Limb (tissue), 2 donors: ENCODE results near the gene RXFP4.
"Not testable (repeated sequence)": the region's sequence is repeated elsewhere in the genome, so short reads cannot be mapped to it uniquely, and the experiment has no call there.

Experiments
- DNase-seq, 2 donors: peaks; one replicate each; pipeline ENCODE4 v3.0.0-alpha.2; 2016; ENCODE audit errors: extremely low spot score in 2 of 2

RXFP4 gene

DNA sequence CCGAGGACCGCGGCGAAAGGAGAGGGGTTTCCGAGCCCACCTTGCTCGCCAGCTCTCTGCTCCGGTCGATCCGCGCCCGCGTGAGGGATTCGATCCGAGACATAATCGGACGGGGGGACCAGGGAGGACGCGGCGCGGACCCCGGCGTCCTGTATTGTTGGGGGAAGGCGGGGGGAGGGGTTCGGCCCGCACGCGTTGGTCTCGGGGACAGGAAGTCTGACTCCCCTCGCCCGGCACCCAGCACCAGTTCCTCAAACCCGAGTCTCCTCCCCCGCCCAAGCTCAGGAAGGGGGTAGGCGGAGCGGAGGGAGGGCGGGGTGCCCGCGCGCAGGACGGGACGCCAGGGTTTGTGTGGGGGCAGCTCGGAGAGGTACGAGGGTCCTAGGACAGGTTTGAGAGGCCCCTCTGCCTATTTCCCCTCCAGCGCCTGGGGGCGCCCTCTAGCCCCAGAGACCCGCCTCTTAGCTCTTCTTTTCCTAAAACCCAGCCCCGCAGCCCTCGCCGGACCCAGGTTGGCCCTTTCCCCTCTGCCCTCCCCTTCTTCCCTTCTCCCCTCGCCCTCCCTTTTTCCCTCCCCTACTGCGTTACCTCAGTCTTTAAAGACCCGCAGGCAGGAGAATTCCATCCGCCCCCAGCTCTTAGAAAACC, 37.0 kb downstream of the RXFP4 start, which contains the start of gene ARHGEF2:
Gene ARHGEF2 (minus strand): TSS at position 223 of the 648 bp plus-strand sequence. CDS start 120 bp downstream, at position 103.
- peak; percentile 60 to 87 for DNase-seq

DNA sequence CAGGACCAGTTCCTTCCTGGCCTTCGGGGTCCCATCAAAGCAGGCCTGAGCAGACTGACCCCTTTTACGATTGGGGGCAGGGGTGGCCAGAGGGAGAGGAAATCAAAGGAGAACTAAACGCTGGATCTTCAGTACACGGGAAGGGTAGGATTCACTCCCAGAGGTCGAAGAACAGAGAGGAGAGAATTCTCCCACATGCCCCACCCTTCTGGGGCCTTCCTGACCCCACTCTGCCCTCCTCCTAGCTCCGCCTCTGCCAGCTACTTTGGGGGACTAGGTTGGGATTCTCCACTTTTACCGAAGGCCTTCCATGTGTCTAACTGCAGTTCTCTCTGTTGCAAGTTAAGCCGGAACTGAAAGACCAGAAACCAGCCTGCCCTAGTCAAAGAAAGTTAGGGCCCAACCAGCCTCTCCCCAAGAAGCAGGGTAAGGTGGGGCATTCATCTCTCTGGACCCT, 37.6 kb downstream of the RXFP4 start:
- DNase-seq = peak in 1 of 2 donors; percentile 47

DNA sequence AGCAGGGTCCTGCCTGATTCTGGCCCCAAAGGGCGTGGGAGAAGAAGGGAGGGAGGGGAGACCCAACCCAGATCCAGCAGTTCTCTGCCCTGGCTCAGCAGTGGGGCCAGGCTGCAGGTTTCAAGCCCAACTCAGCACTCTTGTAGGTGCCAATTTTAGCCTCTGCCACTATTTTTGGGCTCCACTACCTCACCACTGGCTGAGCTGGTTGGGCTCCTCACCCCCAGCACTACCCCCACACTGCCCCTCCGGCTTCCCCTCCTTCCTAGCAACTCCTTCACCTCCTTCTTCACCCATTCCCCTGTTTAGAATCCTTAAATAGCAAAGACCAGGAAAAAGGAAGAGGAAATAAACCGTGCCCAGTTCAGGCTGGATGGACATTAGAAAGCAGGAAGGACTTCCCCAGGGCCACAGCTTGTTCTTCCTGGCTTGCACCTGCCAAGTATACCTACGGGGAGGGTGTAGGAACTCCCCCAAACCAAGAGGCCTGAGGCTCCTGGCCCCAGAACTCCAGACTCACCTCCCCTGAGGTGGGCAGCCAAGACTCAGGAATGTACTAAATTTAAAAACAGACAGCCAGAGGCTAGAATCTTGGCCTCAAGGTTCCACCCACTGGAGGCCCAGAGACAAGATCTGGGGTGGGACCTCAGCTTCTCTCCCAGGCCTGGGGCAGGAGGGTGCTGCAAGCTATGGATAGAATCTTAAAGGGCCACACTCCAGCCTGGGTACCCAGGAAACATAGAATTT, 38.3 kb downstream of the RXFP4 start:
- peak in 1 of 2 donors; percentile 40 for DNase-seq

DNA sequence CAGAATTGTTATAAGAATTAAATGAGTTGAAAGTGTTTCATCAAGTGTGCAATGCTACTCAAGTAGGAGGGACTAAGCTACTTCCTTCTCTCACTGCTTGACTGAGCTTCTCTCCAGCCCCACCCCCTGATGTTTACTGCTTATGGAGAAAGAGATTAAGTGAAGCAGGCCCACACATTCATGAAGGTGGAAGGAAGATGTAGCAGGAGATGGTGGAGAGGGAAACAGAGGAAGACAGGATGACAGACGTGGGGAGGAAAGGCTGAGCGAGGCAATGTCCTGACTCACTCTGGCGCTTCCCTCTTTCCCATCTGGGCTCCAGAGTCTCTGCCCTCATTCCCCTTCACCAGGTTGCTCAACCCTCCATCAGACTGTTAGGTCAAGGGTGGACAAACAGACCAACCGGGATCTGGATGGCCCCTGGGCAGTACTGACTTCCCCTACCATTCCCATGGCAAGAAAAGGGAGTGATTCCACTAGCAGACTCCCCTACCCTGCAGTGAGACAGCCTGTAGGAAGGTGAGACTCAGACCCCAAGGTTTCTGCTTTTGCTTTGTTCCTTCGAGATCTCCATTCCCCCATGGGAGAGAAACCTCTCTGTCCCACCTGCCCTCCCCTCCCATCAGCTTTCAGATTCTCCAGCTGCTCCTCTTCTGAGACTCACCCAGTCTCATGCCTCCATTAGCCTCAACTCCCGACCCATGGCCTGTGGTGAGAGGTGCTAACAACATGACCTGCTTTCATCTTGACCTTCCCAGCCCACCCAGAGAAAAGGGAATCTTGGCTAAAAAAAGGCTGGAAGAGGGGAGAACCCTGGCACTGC, 40.0 kb downstream of the RXFP4 start:
- no peak for DNase-seq

DNA sequence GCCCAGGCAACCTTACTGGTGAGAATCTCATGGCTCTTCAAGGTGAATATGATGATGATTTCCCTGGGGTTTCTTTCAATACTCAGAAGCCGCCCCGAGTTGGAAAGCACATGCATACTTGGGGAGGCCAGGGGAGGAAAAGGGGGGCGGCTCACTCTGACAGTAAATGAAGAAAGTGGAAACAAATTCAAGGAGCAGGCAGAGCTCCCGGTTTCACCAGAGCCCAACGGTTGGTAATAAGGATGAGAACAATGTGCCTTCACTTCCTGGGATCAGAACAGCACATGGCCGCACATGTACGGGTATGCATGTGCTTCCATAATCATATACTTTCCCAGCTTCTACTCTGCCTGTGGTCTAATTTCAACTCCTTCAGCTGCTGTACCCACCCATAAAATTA, 40.7 kb downstream of the RXFP4 start:
- DNase-seq = no peak

DNA sequence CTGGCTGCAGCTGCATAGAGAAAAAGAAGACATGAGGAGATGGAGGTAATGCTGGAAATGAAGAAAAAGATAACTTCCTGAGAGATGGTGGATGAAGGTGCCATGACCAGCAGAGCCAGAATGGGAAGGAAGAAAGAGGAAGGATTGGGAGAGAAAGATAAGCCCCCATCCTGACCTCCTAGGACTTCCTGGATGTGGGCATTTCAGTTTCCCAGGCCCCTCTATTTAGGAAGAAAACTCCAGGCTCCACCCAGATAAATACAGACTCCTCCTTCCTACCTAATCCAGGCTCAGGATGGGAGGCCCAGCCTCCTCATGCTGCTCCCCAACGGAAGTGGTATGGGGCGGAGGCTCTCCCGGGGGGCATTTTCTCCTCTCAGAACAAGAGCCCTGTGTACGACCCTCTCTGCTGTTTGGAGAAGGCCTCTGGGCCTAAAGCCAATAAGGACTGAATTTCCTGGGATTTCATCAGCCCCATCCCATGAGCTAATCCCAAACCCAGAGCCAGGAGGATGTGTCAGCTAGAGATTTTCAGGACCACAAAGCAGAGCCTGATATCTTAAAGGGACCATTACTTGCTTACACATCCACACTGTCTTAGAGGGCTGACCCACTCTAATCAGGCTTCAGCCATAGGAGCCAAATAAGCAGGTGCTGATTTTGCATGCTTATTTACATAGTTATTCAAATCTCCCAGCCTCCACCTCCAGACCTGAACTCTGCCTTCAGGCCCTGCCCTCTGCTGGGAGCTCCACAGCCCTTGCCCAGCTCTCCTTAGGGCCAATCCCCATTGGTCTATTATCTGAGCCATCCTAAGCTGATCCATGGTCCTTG, 42.0 kb downstream of the RXFP4 start:
- peak; percentile 61 to 84 for DNase-seq

DNA sequence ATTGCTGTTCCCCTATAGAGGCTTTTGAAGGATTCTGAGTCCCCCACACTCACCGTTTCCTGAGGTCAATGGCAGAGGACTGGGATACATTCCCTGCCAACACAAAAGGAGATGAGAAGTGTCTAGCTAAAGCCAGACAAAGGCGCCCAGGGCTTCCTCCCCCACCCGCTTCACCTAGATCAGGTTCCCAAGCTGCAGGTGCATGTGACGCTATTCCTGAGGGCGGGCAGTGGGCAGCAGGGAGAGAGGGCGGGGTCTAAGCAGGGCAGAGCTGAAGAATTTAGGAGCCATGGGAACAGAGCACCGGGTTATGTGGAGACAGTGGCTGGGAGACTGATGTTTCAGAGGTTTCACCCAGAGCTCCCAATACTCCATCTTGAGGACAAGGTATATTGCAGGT, 42.9 kb downstream of the RXFP4 start:
- no peak for DNase-seq

DNA sequence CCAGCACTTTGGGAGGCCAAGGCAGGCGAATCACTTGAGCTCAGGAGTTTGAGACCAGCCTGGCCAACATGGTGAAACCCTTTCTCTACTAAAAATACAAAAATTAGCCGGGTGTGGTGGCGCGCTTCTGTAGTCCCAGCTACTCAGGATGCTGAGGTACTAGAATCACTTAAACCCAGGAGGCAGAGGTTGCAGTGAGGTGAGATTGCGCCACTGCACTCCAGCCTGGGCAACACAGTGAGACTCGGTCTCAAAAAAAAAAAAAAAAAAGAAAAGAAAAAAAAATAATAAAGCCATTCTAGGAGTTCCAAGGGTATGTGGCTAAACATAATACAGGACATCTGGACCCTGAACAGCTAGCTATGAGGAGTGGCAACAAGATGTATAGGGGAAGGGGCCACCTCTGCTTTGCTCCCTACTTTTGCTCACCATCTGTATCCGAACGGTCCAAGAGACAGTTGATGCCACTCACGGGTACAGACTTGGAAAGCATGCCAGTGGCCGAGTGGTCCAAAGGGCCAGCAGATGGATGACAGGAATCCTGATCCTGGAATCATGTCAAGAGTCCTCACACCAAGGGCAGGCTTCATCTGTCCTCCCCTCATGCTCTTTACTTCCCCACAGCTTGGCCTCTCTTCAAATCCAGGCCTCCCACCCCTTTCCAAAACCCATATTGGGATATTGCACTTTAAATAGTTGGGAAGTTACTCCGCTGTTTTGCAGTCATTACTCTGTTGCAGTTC, 43.6 kb downstream of the RXFP4 start:
- DNase-seq = not testable (repeated sequence)

DNA sequence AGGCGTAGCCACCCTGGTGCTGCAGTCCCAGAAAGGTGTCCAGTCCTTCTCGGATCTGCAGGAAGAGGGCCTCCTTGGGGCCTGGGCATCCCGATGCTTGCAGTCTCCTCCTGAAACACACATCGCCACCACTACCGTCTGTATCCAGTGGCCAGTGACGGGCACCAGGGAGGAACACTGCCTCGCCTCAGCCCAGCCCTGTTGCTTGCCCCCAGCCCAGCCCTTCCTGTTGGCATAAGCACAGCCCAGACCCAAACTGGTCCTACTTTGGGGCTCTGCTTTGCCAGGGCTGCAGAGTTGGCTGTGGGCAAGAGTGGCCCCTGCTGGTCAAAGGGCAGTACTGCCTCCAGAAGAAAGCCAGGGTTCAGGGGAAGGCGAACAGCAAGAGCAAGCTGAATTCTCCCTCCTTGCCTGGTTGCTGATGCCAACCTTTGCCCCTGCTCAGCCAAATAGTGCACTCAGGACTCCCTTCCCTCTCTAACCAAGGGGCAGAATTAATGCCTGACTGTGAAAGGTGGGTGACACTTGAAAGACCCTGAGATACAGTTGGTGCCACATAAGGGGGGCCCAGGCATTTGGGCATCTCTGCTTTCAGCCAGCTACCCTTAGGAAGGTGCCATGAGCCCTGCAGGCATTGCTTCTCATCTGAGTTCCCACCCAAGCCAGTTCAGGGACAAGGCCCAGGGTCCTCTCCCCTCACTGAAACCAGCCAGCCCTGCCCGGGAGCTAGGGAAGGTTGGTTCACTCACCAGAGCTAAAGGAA, 48.0 kb downstream of the RXFP4 start:
- peak; percentile 66 to 86 for DNase-seq

DNA sequence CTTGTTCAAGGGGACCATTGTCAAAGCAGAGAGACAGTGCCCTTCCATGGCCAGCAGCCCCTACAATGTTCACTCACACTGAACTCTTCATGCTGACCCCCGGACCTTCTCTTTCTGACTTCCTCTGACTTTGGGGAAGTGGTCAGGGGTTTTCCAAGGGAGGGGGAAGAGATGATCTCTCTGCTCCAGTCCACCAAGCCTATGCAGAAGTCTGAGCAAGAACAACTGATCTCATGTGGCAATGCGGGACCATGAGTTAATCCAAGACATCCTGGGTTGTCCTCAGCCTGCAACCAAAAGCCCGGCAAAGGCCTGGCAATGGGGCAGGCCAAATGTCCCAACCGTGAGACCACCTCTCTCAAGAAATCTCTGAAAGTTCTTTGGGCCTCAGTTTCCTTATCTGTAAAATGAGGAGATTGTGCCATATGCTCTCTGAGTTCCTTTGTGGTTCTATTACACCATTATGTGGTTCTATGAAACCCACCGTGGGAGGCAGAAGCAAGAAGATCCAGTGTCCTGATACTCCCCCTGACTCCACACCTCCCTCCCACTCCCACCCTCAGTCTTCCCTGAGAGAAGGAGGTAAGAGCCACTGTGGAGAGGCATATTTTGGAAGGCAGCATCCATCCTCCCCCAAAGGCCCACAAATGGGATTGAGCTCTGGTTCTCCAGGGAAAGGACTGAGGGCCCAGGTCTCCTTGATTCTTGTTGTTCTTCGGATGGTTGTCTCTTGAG, 48.7 kb downstream of the RXFP4 start:
- DNase-seq = no peak
